ENCODE data around the gene ACTRT2. TPM values are rescaled to one million over a fixed set of nuclear protein-coding genes. Genes with fewer than 3 reads are reported as not detected.

The ACTRT2 gene
- total and polyA plus RNA-seq, 10 of the 15 experiments (the other 5 are each of a cell fraction or from before 2014, with no cell fraction given), result not detected

- POLR2A ChIA-PET, result no interaction called here
- WGBS (ENCODE audit: insufficient coverage, insufficient replicate concordance, low lambda C conversion rate, missing lambda C conversion rate), result 0% methylated on average over 2 of the region's 2 CpGs
- H2AFZ ChIP-seq (ENCODE audit: control insufficient read depth, low read depth, low read length), result no peak overlapping the region
- TF ChIP-seq IKZF1 (conservative IDR thresholded peaks at IDR 0.05) (no peak), E4F1 (IDR thresholded peaks at IDR 0.05; ENCODE audit: borderline replicate concordance, partially characterized antibody) (no peak), RAD51 (IDR thresholded peaks at IDR 0.05) (no peak), CTCF (IDR thresholded peaks at IDR 0.05 in 2 of 3, conservative IDR thresholded peaks at IDR 0.05 in 1 of 3; ENCODE audit: control insufficient read depth in 2 of 3, extremely low read depth in 1 of 3, insufficient read depth in 1 of 3, low read depth in 3 of 3, low read length in 3 of 3) (no peak), POLR2AphosphoS5 (IDR thresholded peaks at IDR 0.05; ENCODE audit: low read length) (no peak), FOXM1 (IDR thresholded peaks at IDR 0.05; ENCODE audit: low read depth, low read length) (no peak), SUZ12 (IDR thresholded peaks at IDR 0.05; ENCODE audit: unreplicated experiment) (no peak), TCF12 (IDR thresholded peaks at IDR 0.05; ENCODE audit: low read depth, low read length) (no peak), ZBED1 (IDR thresholded peaks at IDR 0.05; ENCODE audit: borderline replicate concordance) (no peak), MEF2A (IDR thresholded peaks at IDR 0.05; ENCODE audit: insufficient read depth, low read depth, low read length) (no peak)
- intact Hi-C loops (cut with micrococcal nuclease; ENCODE audit: unreplicated experiment), result no loop called here
- no peaks in the 10 kb centered on the region for H3K27me3 ChIP-seq (replicated peaks in 1 of 2; ENCODE audit: control insufficient read depth in 2 of 2, insufficient read depth in 2 of 2, low read length in 1 of 2)
- H3K4me1 ChIP-seq (ENCODE audit: control insufficient read depth, insufficient read depth, low read length), result no peaks in the 10 kb centered on the region
- CTCF ChIA-PET, result interaction anchor here (0.6 kb wide), 1 partner anchor 13 kb away, joined by 3 read pairs; no protein-coding TSS in a partner anchor
- no peak overlapping the region for H3K4me2 ChIP-seq (ENCODE audit: control insufficient read depth, insufficient read depth)
- no peaks in the 10 kb centered on the region; the same call in 2 of the 3 replicates for H3K9me3 ChIP-seq (replicated peaks; ENCODE audit: control insufficient read depth, insufficient read depth, low read length)
- no peak overlapping the region for H3K4me3 ChIP-seq
- H3K79me2 ChIP-seq (ENCODE audit: control insufficient read depth, insufficient read depth, low read length), result no peaks in the 10 kb centered on the region
- BruUV-seq (replicated peaks), result no TSS peak
- SMC1A ChIA-PET (ENCODE audit: uncharacterized antibody, unreplicated experiment), result no interaction called here
- no peaks in the 10 kb centered on the region for H3K36me3 ChIP-seq (ENCODE audit: control insufficient read depth in 2 of 2, insufficient read depth in 2 of 2, low read length in 1 of 2)
- FAIRE-seq (no peak), ATAC-seq (no peak), DNase-seq (ENCODE audit: low read depth, low spot score) (no peak)
- RAD21 ChIA-PET (ENCODE audit: unreplicated experiment), result no interaction called here
- in situ Hi-C loops (cut with MboI), result no loop called here
- no peak overlapping the region for H3K9ac ChIP-seq (ENCODE audit: control insufficient read depth, insufficient read depth, low read length)
- no peaks in the 10 kb centered on the region for H4K20me1 ChIP-seq (ENCODE audit: control insufficient read depth, insufficient read depth)
- H3K27ac ChIP-seq (ENCODE audit: control insufficient read depth, insufficient read depth), result no peak overlapping the region
Observed at GRCh38 chr1:2999138-2999537, 22.1 kb upstream of the ACTRT2 start.

Measured in GM12878 (cell line).